ENCODE measurements around the gene ALPI.

DNA sequence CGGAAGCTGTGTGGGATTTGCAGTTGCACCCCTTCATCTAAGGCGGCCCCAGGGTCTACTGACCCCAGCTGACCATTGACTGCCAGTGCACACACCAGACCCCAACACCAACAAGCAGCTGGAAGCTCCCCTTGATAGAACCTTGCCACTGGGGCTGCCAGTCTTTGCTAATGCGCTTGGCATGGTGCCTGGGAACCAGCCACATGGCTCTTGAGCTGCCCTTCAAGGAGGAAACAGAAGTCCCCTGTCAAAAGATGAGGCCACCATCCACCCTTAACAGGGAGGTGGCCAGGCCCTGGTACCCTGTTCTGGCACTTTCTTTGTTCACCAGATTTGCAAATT is 8.6 kb downstream of the ALPI start:
- TF ChIP-seq, protein P1, sequence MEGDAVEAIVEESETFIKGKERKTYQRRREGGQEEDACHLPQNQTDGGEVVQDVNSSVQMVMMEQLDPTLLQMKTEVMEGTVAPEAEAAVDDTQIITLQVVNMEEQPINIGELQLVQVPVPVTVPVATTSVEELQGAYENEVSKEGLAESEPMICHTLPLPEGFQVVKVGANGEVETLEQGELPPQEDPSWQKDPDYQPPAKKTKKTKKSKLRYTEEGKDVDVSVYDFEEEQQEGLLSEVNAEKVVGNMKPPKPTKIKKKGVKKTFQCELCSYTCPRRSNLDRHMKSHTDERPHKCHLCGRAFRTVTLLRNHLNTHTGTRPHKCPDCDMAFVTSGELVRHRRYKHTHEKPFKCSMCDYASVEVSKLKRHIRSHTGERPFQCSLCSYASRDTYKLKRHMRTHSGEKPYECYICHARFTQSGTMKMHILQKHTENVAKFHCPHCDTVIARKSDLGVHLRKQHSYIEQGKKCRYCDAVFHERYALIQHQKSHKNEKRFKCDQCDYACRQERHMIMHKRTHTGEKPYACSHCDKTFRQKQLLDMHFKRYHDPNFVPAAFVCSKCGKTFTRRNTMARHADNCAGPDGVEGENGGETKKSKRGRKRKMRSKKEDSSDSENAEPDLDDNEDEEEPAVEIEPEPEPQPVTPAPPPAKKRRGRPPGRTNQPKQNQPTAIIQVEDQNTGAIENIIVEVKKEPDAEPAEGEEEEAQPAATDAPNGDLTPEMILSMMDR (conservative IDR thresholded peaks at IDR 0.05; ENCODE audit: low read length), result no peak
- TF ChIP-seq EZH2phosphoT487 (IDR thresholded peaks at IDR 0.05; ENCODE audit: borderline replicate concordance, low read depth, low read length), result no peak

Measured in OCI-LY7 (cell line).